Neural crest cell (in vitro differentiated cells): Measurements from ENCODE around the gene HLA-F. TPM values are rescaled to one million over a fixed set of nuclear protein-coding genes. Genes with fewer than 3 reads are reported as not detected.
A peak's percentile ranks its signal among the peaks of the same experiment; 100 is the strongest.

Source experiments
- DNase-seq: peaks from one replicate; pipeline ENCODE4 v3.0.0; 2021; ENCODE audit warnings: low read depth, mixed read lengths, low spot score
- H3K27ac Mint-ChIP-seq: one replicate; pipeline ENCODE4 v1.8.0; 2021; ENCODE audit warnings: mild to moderate bottlenecking, mixed read lengths; ENCODE audit not compliant: unreplicated experiment
- H3K27me3 Mint-ChIP-seq: 2 replicates; pipeline ENCODE4 v1.8.0; 2021; ENCODE audit warnings: low read depth, mild to moderate bottlenecking, mixed read lengths
- H3K36me3 Mint-ChIP-seq: 2 replicates; pipeline ENCODE4 v1.8.0; 2021; ENCODE audit warnings: low read depth, mild to moderate bottlenecking, mixed read lengths
- H3K4me1 Mint-ChIP-seq: 2 replicates; pipeline ENCODE4 v1.8.0; 2021; ENCODE audit warnings: mixed read lengths
- H3K4me3 Mint-ChIP-seq: one replicate; pipeline ENCODE4 v1.8.0; 2021; ENCODE audit warnings: mild to moderate bottlenecking, mixed read lengths
- H3K9me3 Mint-ChIP-seq: 2 replicates; pipeline ENCODE4 v1.8.0; 2021; ENCODE audit warnings: mixed read lengths
- CTCF ChIP-seq: fragments of 200-600 bp; sonication (generic); conservative IDR thresholded peaks from 2 replicates; pipeline ENCODE4 v1.5.0; 2021; ENCODE audit warnings: antibody characterized with exemption, mild to moderate bottlenecking
- long read RNA-seq: library from polyadenylated mRNA; unstranded; transcript quantifications from one replicate; pipeline ENCODE4 v2.0.0, GENCODE V29; 2020
- total RNA-seq: library from RNA; stranded (reverse); gene quantifications from 2 replicates; pipeline ENCODE4 v1.2.1, GENCODE V29; 2021

HLA-F gene
- total RNA-seq, result 0.98 and 1.4 TPM in 2 replicates
- long read RNA-seq, result 0 reads

GRCh38 chr6:29723262-29723665 is at the start of gene HLA-F:
Gene HLA-F (plus strand): TSS chr6:29723434. CDS start chr6:29723464, 30 bp downstream.
- peak; percentile 51 for DNase-seq
- TF ChIP-seq CTCF, result no peak
- Mint-ChIP-seq H3K27ac (no peak within 1 kb of the TSS), H3K4me3 (peak within 1 kb of the TSS; percentile 81), H3K9me3 (no peaks in the 10 kb centered on the region), H3K27me3 (peaks cover 76% of the 10 kb centered on the region), H3K36me3 (no peaks in the 10 kb centered on the region), H3K4me1 (no peaks in the 10 kb centered on the region)

DNA sequence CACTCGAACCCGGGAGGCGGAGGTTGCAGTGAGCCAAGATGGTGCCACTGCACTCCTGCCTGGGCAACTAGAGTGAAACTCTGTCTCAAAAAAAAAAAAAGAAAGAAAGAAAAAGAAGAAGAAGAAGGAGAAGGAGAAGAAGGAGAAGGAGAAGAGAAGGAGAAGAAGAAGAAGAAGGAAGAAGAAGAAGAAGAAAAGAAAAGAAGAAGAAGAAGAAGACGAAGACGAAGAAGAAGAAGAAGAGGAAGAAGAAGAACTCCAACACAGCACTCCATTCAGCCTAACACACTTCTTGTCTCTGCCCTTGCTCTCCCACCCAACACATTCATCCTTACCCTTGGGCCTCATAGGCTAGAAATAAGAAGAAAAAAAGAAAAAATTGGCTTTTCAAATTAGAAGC is 49.2 kb upstream of the HLA-F start:
- no peak for DNase-seq
- Mint-ChIP-seq H3K4me1 (peaks cover 5% of the 10 kb centered on the region), H3K4me3 (no peak overlapping the region), H3K36me3 (no peaks in the 10 kb centered on the region), H3K9me3 (peaks cover 4% of the 10 kb centered on the region), H3K27ac (no peak overlapping the region), H3K27me3 (peaks cover 25% of the 10 kb centered on the region)
- no peak for TF ChIP-seq CTCF

DNA sequence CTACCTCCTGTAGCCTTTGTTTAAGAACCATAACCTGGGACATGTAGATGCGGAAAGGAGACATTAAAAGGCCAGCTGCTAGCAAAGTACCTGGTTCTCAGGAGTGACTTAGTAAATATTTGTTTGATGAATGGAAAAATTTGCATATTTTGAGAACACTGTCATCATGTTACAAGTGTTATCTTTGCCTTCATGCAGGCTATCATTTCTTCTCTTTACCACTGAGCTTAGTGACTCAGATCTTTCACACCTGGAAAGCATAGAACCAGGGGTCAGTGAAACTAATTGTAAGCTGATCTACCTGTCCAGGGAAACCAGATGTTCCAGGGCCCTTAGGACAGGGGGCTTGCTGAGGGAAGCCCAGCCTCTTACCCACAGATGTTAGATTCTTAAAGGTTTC is 47.7 kb upstream of the HLA-F start:
- no peak overlapping the region for H3K27ac Mint-ChIP-seq

GRCh38 chr6:29676981-29677601 is 46.1 kb upstream of the HLA-F start:
- DNase-seq, result no peak
- peaks cover 8% of the 10 kb centered on the region for H3K27me3 Mint-ChIP-seq
- H3K27ac Mint-ChIP-seq, result no peak overlapping the region
- TF ChIP-seq CTCF, result no peak
- no peak overlapping the region for H3K4me3 Mint-ChIP-seq
- H3K36me3 Mint-ChIP-seq, result no peaks in the 10 kb centered on the region
- H3K9me3 Mint-ChIP-seq, result peaks cover 4% of the 10 kb centered on the region
- H3K4me1 Mint-ChIP-seq, result peaks cover 5% of the 10 kb centered on the region

More for the DNA sequence above, 47.7 kb upstream of the HLA-F start:
- no peak for TF ChIP-seq CTCF
- DNase-seq, result no peak
- Mint-ChIP-seq H3K36me3 (no peaks in the 10 kb centered on the region), H3K27me3 (peaks cover 21% of the 10 kb centered on the region), H3K4me1 (peaks cover 5% of the 10 kb centered on the region), H3K9me3 (peaks cover 4% of the 10 kb centered on the region), H3K4me3 (no peak overlapping the region)

GRCh38 chr6:29678114-29678513 is 45.1 kb upstream of the HLA-F start:
- peaks cover 6% of the 10 kb centered on the region for H3K27me3 Mint-ChIP-seq
- H3K36me3 Mint-ChIP-seq, result no peaks in the 10 kb centered on the region
- H3K4me3 Mint-ChIP-seq, result no peak overlapping the region
- TF ChIP-seq CTCF, result no peak
- DNase-seq, result no peak
- peaks cover 5% of the 10 kb centered on the region for H3K4me1 Mint-ChIP-seq
- H3K27ac Mint-ChIP-seq, result no peak overlapping the region
- peaks cover 4% of the 10 kb centered on the region for H3K9me3 Mint-ChIP-seq
